Fibroblast of skin of left biceps (primary cell): ENCODE results near the gene DSG4.

Experiments used
- DNase-seq, 2 experiments: peaks; one replicate each; pipeline ENCODE4 v3.0.0-alpha.2; 2013; ENCODE audit warnings: low read depth in 2 of 2

DSG4 gene

DNA sequence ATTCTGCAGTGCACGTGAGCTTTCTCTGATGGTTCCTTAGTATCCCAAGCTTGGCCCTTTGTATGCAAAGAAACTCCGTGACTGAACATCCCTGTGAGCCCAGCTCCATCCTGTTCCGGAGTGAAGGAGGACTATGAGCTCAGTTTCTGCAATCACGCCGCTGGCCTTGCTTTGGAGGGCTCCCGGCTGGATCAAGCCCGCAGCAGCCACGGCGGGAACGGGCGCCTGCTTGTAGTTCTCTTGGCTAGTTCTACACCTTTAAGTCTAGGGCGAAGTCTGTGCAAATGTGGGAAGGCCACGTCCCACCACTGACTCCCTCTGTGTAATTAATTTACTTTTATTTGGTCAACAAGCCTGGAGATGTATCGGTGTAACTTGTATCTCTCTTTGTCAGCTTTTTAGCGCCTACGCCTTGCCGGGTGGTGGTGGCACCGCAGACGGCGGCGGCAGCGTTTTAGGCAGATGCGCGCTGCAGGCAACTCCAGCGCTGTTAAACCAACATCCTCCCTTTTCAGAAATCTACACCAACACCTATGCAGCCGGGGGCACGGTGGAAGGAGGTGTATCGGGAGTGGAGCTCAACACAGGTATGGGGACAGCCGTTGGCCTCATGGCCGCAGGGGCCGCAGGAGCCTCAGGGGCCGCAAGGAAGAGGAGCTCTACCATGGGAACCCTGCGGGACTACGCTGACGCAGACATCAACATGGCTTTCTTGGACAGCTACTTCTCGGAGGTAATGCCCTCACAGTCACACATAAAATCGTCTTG, 34.3 kb downstream of the DSG4 start:
- DNase-seq, result no peak

DNA sequence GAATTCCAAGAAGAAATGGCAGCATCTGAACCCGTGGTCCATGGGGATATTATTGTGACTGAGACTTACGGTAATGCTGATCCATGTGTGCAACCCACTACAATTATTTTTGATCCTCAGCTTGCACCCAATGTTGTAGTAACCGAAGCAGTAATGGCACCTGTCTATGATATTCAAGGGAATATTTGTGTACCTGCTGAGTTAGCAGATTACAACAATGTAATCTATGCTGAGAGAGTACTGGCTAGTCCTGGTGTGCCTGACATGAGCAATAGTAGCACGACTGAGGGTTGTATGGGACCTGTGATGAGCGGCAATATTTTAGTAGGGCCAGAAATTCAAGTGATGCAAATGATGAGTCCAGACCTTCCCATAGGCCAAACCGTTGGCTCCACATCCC, 36.6 kb downstream of the DSG4 start:
- DNase-seq, result no peak

DNA sequence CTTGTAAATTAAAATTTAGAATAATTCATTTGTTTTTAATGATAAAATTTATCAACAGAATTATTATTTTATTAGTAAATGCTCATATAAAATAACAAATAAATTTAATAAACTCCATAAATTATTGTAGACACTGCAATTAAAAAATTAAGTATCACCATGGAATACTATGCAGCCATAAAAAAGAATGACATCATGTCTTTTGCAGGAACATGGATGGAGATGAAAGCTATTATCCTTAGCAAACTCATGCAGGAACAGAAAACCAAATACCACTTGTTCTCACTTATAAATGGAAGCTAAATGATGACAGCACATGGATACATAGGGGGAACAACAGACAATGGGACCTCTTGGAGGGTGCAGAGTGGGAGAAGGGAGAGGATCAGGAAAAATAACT, 41.3 kb downstream of the DSG4 start:
- no peak for DNase-seq

DNA sequence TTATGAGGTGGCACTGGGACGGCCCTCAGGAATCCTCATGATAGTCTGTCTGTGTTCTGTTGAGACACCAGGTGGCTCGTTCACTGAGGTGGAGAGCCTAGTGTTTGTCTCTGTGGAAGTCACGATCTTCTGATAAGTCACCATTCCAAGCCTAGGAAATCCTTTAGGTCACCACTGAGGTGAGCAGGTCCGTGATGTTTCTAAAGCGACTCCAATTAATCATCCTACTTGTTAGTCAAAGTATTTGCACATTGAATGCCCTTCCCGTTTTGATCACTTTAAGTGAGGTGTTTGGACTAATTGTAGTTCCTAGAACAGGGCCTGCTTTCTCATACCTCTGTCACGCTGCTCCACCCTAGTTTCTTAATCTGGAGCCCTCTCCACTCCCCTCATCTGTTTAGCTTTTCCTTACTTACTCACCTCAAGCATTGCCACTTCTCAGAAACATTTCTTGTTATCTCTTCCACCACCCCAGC, 42.9 kb downstream of the DSG4 start:
- DNase-seq, result no peak

DNA sequence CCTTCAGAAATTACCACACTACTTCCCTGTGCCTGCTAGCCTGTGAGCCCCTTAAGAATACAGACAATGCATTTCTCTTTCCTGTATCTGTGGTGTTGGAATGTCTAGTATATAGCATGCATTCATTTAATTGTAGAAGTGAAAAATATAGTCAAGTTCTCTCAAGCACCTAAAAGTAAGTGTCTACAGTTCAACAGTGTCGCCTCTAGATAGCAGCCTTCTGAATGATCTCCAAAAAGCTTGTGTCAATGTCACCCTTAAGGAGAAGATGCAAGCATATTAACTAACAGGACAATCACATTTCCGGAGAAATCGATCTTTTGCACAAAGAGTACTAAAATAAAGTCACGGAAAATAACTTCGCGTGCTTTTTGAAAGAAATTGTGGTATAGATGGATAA, 43.5 kb downstream of the DSG4 start:
- DNase-seq, result no peak

DNA sequence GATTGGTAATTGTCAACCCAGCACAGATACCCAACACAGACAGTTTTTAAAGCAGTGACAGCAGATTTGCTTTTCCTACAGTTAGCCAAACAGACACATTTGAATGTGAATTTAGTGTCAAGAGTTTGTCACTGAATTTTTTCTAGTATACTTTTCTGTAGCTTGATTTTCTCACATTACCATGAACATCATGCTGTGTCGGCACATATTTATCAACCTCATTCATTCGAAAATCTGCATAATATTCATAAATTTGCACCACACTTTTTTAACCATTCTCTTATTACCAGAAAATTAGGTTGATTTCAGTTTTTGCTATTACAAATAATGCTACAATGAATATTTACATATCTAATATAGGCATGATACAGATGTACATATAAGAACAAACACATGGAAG, 43.9 kb downstream of the DSG4 start:
- DNase-seq, result no peak

DNA sequence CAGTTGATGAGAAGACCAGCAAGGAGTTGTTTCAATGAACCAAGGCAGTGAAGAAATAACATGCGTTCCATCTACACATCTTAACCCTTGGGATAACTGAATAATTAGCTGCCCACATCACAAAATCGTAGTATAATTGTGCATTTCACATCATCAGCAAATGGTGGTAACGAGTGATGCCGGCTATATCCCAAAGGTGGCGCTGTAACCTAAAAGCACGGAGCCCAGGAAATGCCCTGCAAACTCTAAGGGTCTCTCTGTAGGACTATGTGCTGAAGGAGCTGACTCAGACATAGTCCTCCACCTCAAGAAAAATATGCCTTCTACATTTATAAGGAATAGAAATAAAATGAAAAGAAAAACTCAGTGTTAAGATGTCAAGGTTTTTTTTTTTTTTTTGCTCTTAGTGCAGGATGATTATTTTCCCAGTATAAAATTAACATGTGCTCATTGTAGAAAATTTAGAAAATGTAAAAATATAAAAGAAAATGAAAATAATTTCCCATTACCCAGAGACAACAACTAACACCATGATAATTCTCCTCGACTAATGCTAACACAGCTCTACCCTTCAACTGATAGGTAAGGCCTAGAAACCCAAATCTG, 47.9 kb downstream of the DSG4 start:
- peak in 1 of 2 experiments; percentile 4 for DNase-seq

DNA sequence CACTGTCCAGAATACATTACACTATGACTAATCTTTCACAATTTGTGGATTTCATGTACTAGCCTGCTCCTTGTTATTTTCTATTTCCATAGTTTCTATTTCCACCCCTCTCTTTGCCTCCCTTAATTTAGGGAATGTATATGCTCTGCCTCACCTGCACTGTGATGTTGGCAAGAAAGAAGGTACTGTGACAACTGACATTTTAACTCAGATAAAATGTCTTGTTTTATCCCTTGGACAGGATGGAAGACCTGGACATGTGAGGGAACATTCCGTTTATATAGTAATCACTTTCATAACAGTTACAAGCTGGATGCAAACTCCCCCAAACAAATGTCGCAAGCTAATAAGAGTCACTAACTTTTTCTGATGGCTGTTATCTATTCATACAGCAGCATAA, 49.4 kb downstream of the DSG4 start:
- DNase-seq, result no peak

DNA sequence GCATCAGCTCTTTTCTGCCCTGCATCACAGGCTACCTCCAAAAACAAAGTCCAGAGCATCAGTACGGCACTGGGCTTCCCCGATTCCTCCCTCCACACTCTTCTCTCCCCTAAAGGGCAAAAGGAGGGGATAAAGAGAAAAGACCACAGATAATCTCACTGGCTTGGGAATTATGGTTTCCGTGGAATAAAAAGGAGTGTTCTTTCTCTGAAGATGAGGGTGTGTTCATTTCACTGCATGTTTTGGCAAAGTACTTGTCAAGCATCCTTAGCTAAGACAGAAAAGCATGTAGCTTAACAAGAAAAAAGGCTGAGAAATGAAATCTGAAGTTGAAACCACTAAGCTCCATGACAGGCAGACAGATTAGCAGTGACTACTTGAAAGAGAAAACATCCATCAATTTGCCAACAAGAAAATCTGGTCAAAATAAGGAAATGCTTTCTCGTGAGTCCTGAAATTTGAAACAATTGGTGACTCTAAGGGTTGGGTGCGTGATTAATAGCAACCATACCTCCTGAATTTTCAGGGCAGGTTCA, 50.4 kb downstream of the DSG4 start:
- no peak for DNase-seq

DNA sequence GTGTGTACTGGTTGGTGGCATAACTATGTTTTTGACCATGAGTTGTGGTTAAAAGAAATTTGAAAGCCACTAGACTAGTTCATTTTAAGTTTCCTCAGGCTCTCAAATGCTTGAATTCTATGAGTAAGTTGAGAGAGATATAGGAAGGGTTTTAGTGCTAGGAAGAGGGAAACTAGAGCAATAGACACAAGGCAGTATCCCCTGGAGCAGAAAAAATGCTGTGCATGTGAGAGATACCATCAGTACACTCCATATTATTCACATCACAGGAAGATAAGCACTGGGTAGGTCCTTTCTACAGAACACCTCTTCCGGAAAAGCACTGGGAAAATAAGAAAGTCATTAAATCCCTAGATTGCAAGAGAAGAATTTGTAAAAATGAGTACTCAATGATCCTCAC, 51.6 kb downstream of the DSG4 start:
- no peak for DNase-seq

DNA sequence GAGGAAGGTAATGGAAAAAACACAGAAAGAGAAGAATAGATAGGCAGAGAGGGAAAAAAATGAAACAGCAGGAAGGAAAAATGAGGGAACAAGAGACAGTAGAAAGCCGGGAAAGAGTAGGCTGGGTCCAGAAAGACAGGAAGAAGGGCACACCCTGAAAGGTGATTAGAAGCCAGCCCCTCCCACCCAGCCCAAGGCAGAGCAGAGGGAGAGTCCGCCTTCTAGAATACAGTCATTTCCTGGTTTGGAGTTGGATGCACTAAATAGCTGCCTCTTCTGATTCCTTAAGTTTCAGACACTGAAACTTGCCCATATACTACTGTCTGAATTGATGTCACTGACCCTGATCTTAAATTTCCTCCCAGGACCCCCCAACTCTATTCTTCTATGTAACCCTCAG, 53.0 kb downstream of the DSG4 start:
- DNase-seq, result no peak

DNA sequence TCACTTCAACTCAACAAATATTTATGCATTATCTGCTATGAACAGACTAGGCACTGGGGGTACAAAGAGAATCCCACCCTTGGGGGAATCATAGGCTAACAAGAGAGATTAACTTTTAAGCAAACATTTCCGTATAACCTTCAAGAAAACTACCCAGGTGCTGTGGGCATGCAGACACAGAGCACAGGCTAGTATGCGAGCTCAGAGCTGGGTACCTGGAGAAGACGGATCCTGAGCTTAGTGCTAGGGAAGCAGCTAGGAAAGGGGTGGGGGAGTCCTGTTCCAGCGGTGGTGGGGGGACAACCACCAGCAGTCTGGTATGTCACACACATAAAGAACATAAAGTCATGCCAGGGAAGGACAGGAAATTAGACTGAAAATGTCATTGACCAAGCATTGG, 53.5 kb downstream of the DSG4 start:
- no peak for DNase-seq

DNA sequence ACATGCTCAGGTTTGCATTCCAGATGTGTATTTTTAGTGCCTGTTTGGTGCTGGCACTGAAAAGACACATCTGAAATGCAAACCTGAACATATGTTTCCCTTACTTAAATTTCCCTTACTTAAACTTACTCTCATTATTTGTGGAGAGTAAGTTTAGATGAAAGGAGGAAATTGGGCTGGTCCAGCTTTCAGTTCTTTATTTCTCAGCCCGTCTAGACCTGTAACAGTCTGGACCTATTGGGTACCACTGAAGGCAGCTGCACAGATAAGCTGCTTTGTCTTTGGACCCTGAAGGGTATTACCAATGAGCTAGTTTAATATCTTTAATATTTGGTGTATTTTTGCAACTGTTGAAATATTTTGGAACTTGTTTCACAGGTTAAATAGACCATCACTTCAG, 54.0 kb downstream of the DSG4 start:
- no peak for DNase-seq

DNA sequence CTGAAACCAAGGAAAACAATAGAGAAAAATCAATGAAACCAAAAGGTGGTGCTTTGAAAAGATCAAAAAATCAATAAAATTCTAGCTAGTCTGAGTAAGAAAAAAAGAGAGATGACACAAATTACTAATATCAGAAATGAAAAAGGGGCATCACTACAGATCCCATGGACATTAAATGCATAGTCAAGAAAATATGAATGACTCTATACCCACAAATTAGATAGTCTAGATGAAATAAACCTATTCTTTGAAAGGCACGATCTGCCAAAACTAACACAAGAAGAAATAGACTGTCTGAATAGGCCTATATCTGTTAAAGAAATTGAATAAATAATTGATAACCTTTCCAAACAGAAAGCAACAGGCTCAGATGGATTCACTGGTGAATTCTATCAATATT, 55.7 kb downstream of the DSG4 start:
- no peak for DNase-seq

DNA sequence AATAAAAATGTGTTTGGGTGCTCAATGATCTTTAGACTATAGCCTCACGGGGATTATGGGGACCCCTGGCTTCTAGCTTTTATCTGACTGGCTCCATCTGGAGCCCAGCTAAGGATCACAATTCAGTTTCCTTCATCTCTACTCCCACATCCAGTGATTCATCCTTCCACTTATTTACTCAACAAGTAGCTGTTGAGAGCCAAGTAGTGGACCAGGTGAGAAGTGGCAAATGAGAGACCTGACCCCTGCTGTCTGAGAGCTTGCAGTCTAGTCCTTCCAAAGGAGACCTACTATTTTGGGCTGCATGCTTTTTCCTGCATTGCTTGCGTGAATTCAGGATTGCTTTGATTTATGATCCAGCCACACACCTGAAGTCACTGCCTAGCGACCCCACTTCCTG, 60.2 kb downstream of the DSG4 start:
- no peak for DNase-seq

DNA sequence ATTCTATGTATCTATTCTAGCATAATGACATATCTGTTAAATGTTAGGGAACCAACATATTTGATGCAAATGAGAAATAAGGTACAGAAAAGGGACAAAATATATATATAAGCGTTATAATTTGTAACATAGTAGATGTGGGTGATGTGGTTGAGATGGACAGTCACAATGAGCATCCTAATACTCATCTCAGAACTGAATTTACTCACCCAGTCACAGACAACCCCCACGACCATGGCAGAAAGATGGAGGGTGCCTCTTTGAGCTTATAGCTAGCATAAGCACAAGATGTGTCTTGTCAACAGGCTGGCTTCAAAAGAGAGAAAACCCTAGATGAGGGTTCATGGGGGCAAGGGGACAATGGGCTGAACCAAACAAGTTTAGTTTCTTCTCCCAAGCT, 61.8 kb downstream of the DSG4 start:
- DNase-seq, result no peak

DNA sequence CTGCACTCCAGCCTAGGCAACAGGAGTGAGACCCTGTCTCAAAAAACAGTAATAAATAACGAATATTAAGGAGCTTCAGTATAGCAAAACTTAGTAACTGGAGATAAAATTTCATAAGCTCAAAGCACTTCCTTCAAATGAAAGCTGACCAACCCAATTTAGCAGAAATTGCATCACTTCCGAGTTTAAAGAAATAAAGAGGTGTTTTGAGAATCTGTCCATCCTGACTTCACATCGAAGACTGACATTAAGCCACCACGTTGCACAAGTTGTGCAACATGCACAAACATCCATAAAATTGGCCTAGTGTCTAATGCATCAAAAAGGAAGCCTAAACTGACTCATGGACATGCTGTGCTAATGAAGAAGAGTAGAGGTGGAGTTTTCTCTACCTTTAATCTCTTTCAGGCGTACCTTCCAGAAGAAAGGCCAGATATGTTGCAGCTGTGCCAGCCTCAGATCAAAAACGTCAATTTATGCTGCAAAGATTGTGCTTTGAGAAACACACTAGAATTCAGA, 63.3 kb downstream of the DSG4 start:
- DNase-seq, result no peak

DNA sequence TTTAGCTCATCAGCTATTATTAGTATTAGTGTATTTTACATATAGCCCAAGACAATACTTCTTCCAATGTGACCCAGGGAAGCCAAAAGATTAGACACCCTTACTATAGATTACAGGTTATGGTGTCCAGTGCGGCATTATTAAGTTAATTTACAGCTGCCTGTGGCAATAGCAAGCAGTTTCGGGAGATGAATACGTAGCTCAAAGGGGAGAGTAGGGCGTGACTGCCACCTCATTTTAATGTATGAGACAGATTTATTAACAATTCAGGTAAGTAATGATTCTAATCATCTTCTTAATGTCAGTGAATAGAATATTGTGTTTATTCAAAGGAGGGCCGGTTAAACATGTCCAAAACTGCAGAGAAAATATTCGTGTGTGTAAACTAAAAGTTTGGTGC, 64.2 kb downstream of the DSG4 start:
- DNase-seq, result no peak

DNA sequence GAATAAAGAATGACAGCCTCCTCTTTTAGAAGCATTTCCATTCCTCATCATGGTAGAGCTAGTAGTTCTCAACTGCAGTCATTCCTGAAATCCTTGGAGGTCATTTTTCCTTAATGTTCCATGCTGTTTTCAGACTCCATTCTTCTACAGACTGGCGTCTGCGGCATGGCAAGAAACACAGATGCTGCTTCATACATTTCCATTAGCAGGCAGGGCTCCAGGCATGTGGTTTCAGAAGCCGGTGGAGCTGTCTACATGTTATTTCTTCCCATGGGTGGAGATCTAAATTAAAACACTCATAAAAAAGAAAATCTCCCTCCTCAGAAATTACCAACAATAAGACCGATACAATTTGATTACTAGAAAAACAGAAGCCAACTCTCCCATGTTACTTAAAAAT, 64.9 kb downstream of the DSG4 start:
- no peak for DNase-seq

DNA sequence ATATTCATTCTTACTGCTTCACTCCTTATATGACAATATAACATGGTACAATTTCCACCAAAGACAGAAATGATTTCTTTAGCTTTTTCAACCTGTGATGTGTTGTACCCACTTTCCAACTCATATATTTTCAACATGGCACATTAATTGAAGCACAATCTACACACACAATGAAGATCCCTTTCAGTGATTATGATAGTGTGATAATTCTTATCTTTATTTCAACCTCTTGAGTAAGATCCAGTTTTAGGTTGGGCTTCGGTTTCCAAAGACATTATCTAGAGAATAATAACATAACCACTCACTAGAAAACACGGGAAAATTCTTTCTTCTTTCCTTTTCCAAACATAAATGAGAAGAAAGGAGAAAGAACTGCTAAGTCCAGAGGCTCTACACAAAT, 67.6 kb downstream of the DSG4 start:
- no peak for DNase-seq

DNA sequence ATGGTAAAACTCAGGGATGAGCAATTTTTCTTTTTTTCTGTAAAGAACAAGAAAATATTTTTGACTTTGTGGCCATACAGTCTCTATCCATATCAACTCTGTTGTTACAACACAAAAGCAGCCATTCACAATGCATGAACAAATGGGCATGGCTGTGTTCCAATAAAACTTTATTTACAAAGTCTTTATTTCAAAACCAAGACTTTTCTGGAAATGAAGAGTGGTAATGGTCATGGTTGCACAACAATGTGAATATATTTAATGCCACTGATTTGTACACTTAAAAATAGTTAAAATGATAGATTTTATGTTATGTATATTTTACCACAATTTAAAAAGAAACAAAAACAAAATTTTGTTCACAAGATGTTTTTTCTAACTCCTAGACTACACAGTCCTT, 69.3 kb downstream of the DSG4 start:
- DNase-seq, result no peak

DNA sequence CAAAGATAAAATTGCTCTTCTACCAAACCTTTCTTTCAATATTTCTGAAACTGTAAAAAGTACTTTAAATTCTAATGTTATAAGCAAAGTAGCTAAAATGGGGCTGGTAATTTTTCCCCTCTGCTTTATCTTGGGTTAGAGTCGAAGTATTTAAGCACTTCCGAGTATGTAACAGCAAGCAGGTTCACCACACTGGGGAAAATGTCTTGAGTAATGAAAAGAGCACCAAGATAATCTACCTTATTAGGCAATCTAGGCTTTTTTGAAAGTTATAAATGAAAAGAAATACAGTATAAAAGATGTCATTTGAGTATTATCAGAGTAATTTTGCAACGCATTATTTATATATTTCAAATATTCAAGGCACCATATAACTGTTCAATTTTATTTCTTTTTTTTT, 70.3 kb downstream of the DSG4 start:
- no peak for DNase-seq

DNA sequence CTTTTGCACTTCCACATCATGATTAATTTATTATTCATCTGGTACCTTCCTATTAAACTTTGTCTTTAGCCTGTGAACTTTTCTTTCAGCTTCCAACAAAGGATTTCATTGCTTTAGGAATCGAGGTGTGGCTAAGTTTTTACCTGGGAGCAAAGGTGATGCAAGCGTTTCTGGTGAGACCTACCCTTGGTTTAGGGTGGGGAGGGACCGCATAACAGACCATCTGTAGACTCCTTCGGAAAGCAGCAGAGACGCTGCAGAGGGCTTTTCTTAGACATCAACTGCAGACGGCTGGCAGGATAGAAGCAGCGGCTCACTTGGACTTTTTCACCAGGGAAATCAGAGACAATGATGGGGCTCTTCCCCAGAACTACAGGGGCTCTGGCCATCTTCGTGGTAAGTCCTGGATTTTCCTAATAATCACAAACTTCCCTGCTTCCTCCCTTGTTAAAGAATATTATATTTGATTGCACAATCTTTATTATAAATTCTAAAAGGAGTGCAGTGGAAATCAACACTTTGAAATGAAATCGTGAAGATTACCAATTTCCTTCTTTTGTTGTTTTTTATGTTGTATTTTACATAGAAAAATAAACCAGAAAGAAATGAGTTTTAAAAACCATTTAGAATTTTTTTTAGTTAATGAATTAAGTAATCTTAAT, 71.1 kb downstream of the DSG4 start, which contains the start of gene DSG3:
Gene DSG3 (plus strand): TSS at position 212 of the 662 bp plus-strand sequence. CDS start 137 bp downstream, at position 349.
- no peak for DNase-seq
